Measurements from ENCODE around the gene CHIT1. TPM values are rescaled to one million over a fixed set of nuclear protein-coding genes. Genes with fewer than 3 reads are reported as not detected.

CHIT1 gene
- total and polyA plus RNA-seq, 2 of the 8 experiments (the other 6 are each of a cell fraction or from before 2014, with no cell fraction given), result not detected

DNA sequence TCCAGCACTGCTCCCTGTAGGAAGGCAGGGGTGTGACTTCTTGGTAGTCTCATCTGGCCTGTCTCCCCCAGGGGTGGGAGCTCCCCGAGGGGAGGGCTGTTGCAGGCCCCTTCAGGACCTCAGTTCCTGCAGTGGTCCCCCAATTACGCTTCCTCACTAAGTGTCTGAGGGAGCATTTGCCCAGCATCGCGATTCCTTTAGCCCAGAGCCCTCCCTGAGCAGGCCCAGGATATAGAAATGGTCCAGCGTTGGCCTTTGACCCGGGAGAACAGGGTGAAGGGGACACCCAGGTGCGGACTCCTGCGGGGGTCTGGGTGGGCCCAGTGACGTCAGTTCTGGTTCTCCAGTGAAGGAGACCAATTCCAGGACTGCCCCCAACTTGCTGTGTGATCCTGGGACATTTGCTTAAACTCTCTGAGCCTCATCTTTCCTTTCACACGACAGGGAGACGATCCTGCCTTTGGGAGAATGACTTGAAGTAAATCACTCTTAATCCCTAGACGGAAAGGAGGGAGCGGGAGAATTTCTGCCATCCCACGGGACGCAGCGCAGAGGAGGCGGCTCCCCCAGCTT lies 43.2 kb upstream of the CHIT1 start (continued):
- TF ChIP-seq, protein P1, sequence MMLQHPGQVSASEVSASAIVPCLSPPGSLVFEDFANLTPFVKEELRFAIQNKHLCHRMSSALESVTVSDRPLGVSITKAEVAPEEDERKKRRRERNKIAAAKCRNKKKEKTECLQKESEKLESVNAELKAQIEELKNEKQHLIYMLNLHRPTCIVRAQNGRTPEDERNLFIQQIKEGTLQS (IDR thresholded peaks at IDR 0.05; ENCODE audit: insufficient read depth, low read depth, low read length), result no peak
- TF ChIP-seq RBBP5 (IDR thresholded peaks at IDR 0.05; ENCODE audit: borderline replicate concordance, low read depth, low read length) (no peak), KDM4A (IDR thresholded peaks at IDR 0.05; ENCODE audit: low read depth, low read length, severe bottlenecking) (no peak), CBX5 (IDR thresholded peaks at IDR 0.05; ENCODE audit: low read depth, low read length) (no peak), TEAD4 (IDR thresholded peaks at IDR 0.05; ENCODE audit: low read depth, low read length) (no peak), EGR1 (IDR thresholded peaks at IDR 0.05; ENCODE audit: borderline replicate concordance, low read depth, low read length) (no peak), ASH2L (IDR thresholded peaks at IDR 0.05; ENCODE audit: low read length) (no peak), TBP (IDR thresholded peaks at IDR 0.05; ENCODE audit: low read depth, low read length) (no peak), FOSL1 (IDR thresholded peaks at IDR 0.05; ENCODE audit: insufficient read depth, low read depth, low read length) (no peak), TCF12 (IDR thresholded peaks at IDR 0.05; ENCODE audit: low read depth, low read length) (no peak)

All from H1 (cell line).